HEK293 (cell line): ENCODE measurements around the gene LPP.

Experiments used
- CTCF ChIA-PET: fragments of 350-600 bp; formaldehyde crosslinking; extraction: SDS; loops from one replicate; lab custom pipeline; 2021; ENCODE audit warnings: antibody characterized with exemption; lab: Yijun Ruan, JAX
- POLR2A ChIA-PET: fragments of 300-600 bp; formaldehyde crosslinking; extraction: SDS; loops from one replicate; lab custom pipeline; 2020; ENCODE audit warnings: antibody characterized with exemption, inconsistent platforms; lab: Yijun Ruan, JAX
- H3K27ac ChIP-seq: fragments of 200-500 bp; sonication (Bioruptor generic); 2 replicates; pipeline ENCODE4 v1.5.1; 2014; ENCODE audit warnings: low read depth, low read length, control low read depth, inconsistent platforms; ENCODE audit errors: extremely low read depth
- H3K36me3 ChIP-seq, 2 experiments: fragments of 200-500 bp in 1 of 2; sonication (Bioruptor generic) in 1 of 2; 1 replicate in 1 of 2; 2 replicates in 1 of 2; pipeline ENCODE4 v1.5.1; 2014 to 2017; ENCODE audit warnings: inconsistent platforms in 2 of 2, low read length in 2 of 2; ENCODE audit not compliant: control insufficient read depth in 2 of 2, insufficient read depth in 1 of 2
- H3K4me1 ChIP-seq: fragments of 200-500 bp; sonication (Bioruptor generic); 2 replicates; pipeline ENCODE4 v1.5.1; 2014; ENCODE audit warnings: mild to moderate bottlenecking, low read length, inconsistent platforms; ENCODE audit not compliant: control insufficient read depth, insufficient read depth
- H3K4me3 ChIP-seq: 2 replicates; pipeline ENCODE4 v1.5.1; 2011; ENCODE audit warnings: low read depth, mild to moderate bottlenecking, control low read depth, low read length, moderate library complexity
- H3K9me3 ChIP-seq: fragments of 200-500 bp; sonication (Bioruptor generic); 2 replicates; pipeline ENCODE4 v1.5.1; 2014; ENCODE audit warnings: low read depth, low read length, inconsistent platforms; ENCODE audit not compliant: control insufficient read depth, insufficient read depth
- HOXD13 ChIP-seq: sonication (generic); formaldehyde crosslinking; IDR thresholded peaks from 2 replicates; pipeline ENCODE4 v1.8.0; 2022; ENCODE audit warnings: missing genetic modification reagents, borderline replicate concordance
- RBAK ChIP-seq: fragments of 450-650 bp; formaldehyde crosslinking; IDR thresholded peaks from 2 replicates; pipeline ENCODE4 v1.5.1; 2016; ENCODE audit warnings: missing biosample characterization, missing genetic modification characterization
- SCRT1 ChIP-seq: fragments of 450-650 bp; formaldehyde crosslinking; IDR thresholded peaks from 2 replicates; pipeline ENCODE4 v1.5.1; 2016; ENCODE audit warnings: missing biosample characterization, missing genetic modification characterization, borderline replicate concordance
- SP3 ChIP-seq: fragments of 450-650 bp; formaldehyde crosslinking; IDR thresholded peaks from 2 replicates; pipeline ENCODE4 v1.5.1; 2016; ENCODE audit warnings: missing biosample characterization, missing genetic modification characterization
- TCF7L2 ChIP-seq: IDR thresholded peaks from 2 replicates; pipeline ENCODE4 v1.6.1; 2011; ENCODE audit warnings: low read depth, mild to moderate bottlenecking, inconsistent platforms, low read length, moderate library complexity, borderline replicate concordance
- ZIC2 ChIP-seq: fragments of 450-650 bp; formaldehyde crosslinking; IDR thresholded peaks from 2 replicates; pipeline ENCODE4 v1.5.1; 2016; ENCODE audit warnings: missing biosample characterization, missing genetic modification characterization
- ZNF211 ChIP-seq: fragments of 450-650 bp; formaldehyde crosslinking; IDR thresholded peaks from 2 replicates; pipeline ENCODE4 v1.5.1; 2016; ENCODE audit warnings: low read depth, missing biosample characterization, missing genetic modification characterization
- ZNF223 ChIP-seq: fragments of 450-650 bp; formaldehyde crosslinking; IDR thresholded peaks from 2 replicates; pipeline ENCODE4 v1.5.1; 2016; ENCODE audit warnings: missing biosample characterization, missing genetic modification characterization
- ZNF292 ChIP-seq: fragments of 450-650 bp; formaldehyde crosslinking; IDR thresholded peaks from 2 replicates; pipeline ENCODE4 v1.5.1; 2016; ENCODE audit warnings: low read depth, missing biosample characterization, missing genetic modification characterization, borderline replicate concordance
- ZNF324 ChIP-seq: fragments of 450-650 bp; formaldehyde crosslinking; IDR thresholded peaks from 2 replicates; pipeline ENCODE4 v1.5.1; 2016; ENCODE audit warnings: missing biosample characterization, missing genetic modification characterization
- ZNF335 ChIP-seq: fragments of 450-650 bp; formaldehyde crosslinking; conservative IDR thresholded peaks from 2 replicates; pipeline ENCODE4 v1.5.1; 2016; ENCODE audit warnings: missing biosample characterization, missing genetic modification characterization
- ZNF341 ChIP-seq: fragments of 450-650 bp; formaldehyde crosslinking; IDR thresholded peaks from 2 replicates; pipeline ENCODE4; 2016; ENCODE audit warnings: low read depth, missing biosample characterization, missing genetic modification characterization
- ZNF350 ChIP-seq: fragments of 450-650 bp; formaldehyde crosslinking; IDR thresholded peaks from 2 replicates; pipeline ENCODE4 v1.5.0; 2017; ENCODE audit warnings: missing biosample characterization, mild to moderate bottlenecking, missing genetic modification characterization
- ZNF354C ChIP-seq: fragments of 450-650 bp; formaldehyde crosslinking; IDR thresholded peaks from 2 replicates; pipeline ENCODE4 v1.5.1; 2016; ENCODE audit warnings: missing biosample characterization, missing genetic modification characterization, low read depth, borderline replicate concordance
- ZNF423 ChIP-seq: fragments of 450-650 bp; formaldehyde crosslinking; IDR thresholded peaks from 2 replicates; pipeline ENCODE4 v1.5.1; 2016; ENCODE audit warnings: missing biosample characterization, missing genetic modification characterization
- ZNF449 ChIP-seq: fragments of 450-650 bp; formaldehyde crosslinking; IDR thresholded peaks from 2 replicates; pipeline ENCODE4 v1.5.1; 2017; ENCODE audit warnings: missing biosample characterization, mild to moderate bottlenecking, missing genetic modification characterization, moderate library complexity
- ZNF473 ChIP-seq: fragments of 450-650 bp; formaldehyde crosslinking; IDR thresholded peaks from 2 replicates; pipeline ENCODE4 v1.5.1; 2017; ENCODE audit warnings: missing biosample characterization, missing genetic modification characterization
- ZNF521 ChIP-seq: fragments of 450-650 bp; formaldehyde crosslinking; IDR thresholded peaks from 2 replicates; pipeline ENCODE4 v1.5.1; 2017; ENCODE audit warnings: missing biosample characterization, mild to moderate bottlenecking, missing genetic modification characterization
- ZNF530 ChIP-seq: fragments of 450-650 bp; formaldehyde crosslinking; IDR thresholded peaks from 2 replicates; pipeline ENCODE4 v1.5.1; 2016; ENCODE audit warnings: low read depth, missing biosample characterization, missing genetic modification characterization
- ZNF624 ChIP-seq: fragments of 450-650 bp; formaldehyde crosslinking; IDR thresholded peaks from 2 replicates; pipeline ENCODE4 v1.5.1; 2017; ENCODE audit warnings: missing biosample characterization, missing genetic modification characterization
- TF ChIP-seq, protein P1 (sequence below): fragments of 450-650 bp; formaldehyde crosslinking; IDR thresholded peaks from 2 replicates; pipeline ENCODE4 v1.5.1; 2017; ENCODE audit warnings: missing biosample characterization, missing genetic modification characterization
- TF ChIP-seq, protein P2 (sequence below): fragments of 450-650 bp; IDR thresholded peaks from 2 replicates; pipeline ENCODE4 v1.5.1; 2018; ENCODE audit warnings: missing biosample characterization, missing genetic modification characterization
- TF ChIP-seq, protein P3 (sequence below): fragments of 450-650 bp; formaldehyde crosslinking; IDR thresholded peaks from 2 replicates; pipeline ENCODE4 v1.5.1; 2017; ENCODE audit warnings: missing biosample characterization, missing genetic modification characterization

The LPP gene

DNA sequence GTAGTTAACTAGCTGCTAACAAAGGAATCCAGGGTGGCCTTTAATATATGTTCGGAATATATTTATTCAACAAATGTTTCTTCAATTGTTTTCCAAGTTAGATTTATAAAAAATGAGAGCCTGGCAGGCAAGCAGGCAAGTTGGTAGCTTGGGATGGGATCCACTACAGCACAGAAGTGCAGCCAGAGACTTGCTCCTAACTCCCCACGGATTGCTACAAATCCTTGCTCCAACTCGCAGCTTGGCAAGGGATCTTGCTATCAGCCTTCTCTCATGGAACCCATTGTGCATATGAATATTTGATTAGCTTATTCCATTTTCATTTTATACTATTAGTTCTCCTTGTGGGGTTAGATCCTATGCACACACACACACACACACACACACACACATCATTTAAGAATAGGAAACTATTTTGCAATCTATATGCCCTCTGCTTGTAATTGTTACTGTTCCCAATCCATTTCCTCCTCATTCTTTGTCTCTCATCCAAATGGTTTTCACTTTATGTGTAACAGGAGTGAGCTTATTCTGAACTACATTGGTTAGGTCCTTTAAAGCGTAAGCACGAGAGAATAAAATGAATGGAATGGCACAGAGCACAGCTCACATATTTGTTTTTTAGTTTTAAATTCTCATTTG lies 505.6 kb downstream of the LPP start:
- Histone ChIP-seq H3K4me1 (no peaks in the 10 kb centered on the region), H3K9me3 (no peaks in the 10 kb centered on the region), H3K27ac (no peak overlapping the region), H3K4me3 (no peak overlapping the region), H3K36me3 (no peaks in the 10 kb centered on the region)
- ChIA-PET CTCF (no interaction called here), POLR2A (no interaction called here)
- no peak for TF ChIP-seq ZNF530 (tag by site-specific recombination)
- TF ChIP-seq ZNF292 (tag by site-specific recombination): no peak
- TF ChIP-seq SCRT1 (tag by site-specific recombination): no peak
- no peak for TF ChIP-seq ZNF341 (tag by site-specific recombination)
- no peak for TF ChIP-seq TCF7L2
- no peak for TF ChIP-seq ZNF335 (tag by site-specific recombination)
- TF ChIP-seq ZNF423 (tag by site-specific recombination): no peak
- TF ChIP-seq RBAK (tag by site-specific recombination): no peak
- TF ChIP-seq ZIC2 (tag by site-specific recombination): no peak
- TF ChIP-seq ZNF473 (tag by site-specific recombination): no peak
- no peak for TF ChIP-seq ZNF324 (tag by site-specific recombination)

- H3K36me3 ChIP-seq: no peaks in the 10 kb centered on the region
- POLR2A ChIA-PET: no interaction called here
- CTCF ChIA-PET: no interaction called here
- H3K27ac ChIP-seq: no peak overlapping the region
- no peaks in the 10 kb centered on the region for H3K4me1 ChIP-seq
- H3K4me3 ChIP-seq: no peak overlapping the region
- no peaks in the 10 kb centered on the region for H3K9me3 ChIP-seq
- TF ChIP-seq ZNF521 (tag by site-specific recombination) (no peak), ZNF624 (tag by site-specific recombination) (no peak), ZNF350 (no peak), ZNF354C (tag by site-specific recombination) (no peak), ZNF211 (tag by site-specific recombination) (no peak), HOXD13 (CRISPR knock-in tag) (no peak), ZNF449 (tag by site-specific recombination) (no peak), ZNF223 (tag by site-specific recombination) (no peak), SP3 (tag by site-specific recombination) (no peak)
- TF ChIP-seq, protein P1, sequence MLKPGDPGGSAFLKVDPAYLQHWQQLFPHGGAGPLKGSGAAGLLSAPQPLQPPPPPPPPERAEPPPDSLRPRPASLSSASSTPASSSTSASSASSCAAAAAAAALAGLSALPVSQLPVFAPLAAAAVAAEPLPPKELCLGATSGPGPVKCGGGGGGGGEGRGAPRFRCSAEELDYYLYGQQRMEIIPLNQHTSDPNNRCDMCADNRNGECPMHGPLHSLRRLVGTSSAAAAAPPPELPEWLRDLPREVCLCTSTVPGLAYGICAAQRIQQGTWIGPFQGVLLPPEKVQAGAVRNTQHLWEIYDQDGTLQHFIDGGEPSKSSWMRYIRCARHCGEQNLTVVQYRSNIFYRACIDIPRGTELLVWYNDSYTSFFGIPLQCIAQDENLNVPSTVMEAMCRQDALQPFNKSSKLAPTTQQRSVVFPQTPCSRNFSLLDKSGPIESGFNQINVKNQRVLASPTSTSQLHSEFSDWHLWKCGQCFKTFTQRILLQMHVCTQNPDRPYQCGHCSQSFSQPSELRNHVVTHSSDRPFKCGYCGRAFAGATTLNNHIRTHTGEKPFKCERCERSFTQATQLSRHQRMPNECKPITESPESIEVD: no peak
- TF ChIP-seq, protein P2, sequence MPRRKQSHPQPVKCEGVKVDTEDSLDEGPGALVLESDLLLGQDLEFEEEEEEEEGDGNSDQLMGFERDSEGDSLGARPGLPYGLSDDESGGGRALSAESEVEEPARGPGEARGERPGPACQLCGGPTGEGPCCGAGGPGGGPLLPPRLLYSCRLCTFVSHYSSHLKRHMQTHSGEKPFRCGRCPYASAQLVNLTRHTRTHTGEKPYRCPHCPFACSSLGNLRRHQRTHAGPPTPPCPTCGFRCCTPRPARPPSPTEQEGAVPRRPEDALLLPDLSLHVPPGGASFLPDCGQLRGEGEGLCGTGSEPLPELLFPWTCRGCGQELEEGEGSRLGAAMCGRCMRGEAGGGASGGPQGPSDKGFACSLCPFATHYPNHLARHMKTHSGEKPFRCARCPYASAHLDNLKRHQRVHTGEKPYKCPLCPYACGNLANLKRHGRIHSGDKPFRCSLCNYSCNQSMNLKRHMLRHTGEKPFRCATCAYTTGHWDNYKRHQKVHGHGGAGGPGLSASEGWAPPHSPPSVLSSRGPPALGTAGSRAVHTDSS (tag by site-specific recombination): no peak
- TF ChIP-seq, protein P3, sequence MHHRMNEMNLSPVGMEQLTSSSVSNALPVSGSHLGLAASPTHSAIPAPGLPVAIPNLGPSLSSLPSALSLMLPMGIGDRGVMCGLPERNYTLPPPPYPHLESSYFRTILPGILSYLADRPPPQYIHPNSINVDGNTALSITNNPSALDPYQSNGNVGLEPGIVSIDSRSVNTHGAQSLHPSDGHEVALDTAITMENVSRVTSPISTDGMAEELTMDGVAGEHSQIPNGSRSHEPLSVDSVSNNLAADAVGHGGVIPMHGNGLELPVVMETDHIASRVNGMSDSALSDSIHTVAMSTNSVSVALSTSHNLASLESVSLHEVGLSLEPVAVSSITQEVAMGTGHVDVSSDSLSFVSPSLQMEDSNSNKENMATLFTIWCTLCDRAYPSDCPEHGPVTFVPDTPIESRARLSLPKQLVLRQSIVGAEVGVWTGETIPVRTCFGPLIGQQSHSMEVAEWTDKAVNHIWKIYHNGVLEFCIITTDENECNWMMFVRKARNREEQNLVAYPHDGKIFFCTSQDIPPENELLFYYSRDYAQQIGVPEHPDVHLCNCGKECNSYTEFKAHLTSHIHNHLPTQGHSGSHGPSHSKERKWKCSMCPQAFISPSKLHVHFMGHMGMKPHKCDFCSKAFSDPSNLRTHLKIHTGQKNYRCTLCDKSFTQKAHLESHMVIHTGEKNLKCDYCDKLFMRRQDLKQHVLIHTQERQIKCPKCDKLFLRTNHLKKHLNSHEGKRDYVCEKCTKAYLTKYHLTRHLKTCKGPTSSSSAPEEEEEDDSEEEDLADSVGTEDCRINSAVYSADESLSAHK (tag by site-specific recombination): no peak
Observed at GRCh38 chr3:188660415-188660814, 506.5 kb downstream of the LPP start.
